Sciatic nerve (tissue), 2 donors: ENCODE measurements around the gene XYLT2. TPM values are rescaled to one million over a fixed set of nuclear protein-coding genes. Genes with fewer than 3 reads are reported as not detected.
"Not testable (repeated sequence)": the region's sequence is repeated elsewhere in the genome, so short reads cannot be mapped to it uniquely, and the experiment has no call there.

Experiments used
- ATAC-seq: fragments of 200-7000 bp; cut with Tn5 transposase; one replicate; pipeline ENCODE4 v1.9.1; 2020; ENCODE audit warnings: mild to moderate bottlenecking, moderate library complexity
- DNase-seq: peaks from one replicate; pipeline ENCODE4 v3.0.0-alpha.2; 2020; ENCODE audit warnings: low spot score
- intact Hi-C: fragments of 100-400 bp; cut with DNase I; formaldehyde crosslinking; loops from one replicate; pipeline ENCODE4 v1.14.2; 2022
- total RNA-seq: library from RNA; stranded (reverse); fragmentation: NEBNext Ultra II Directional; extraction: Animal tissue kit (Norgen Biotek cat#: 25700); gene quantifications from one replicate; pipeline ENCODE4 v1.2.1, GENCODE V29; 2021
- donor health status: DM: no; HTN: no; CAD: no.
- donor health status: DM: no; HTN: no; CAD: no.

Gene XYLT2
- total RNA-seq, result 20.0 TPM

GRCh38 chr17:50345432-50346312, at the start of gene XYLT2:
TSS of gene XYLT2 (plus strand) at chr17:50346126. CDS start at chr17:50346141, 15 bp downstream.
- peak; percentile 91 for DNase-seq
- ATAC-seq, result peak; percentile 91
- intact Hi-C loops, result no loop called here

GRCh38 chr17:50297407-50297865, 48.5 kb upstream of the XYLT2 start:
- DNase-seq (peak; percentile 87), ATAC-seq (peak; percentile 92)
- intact Hi-C loops, result loop anchor here (10.0 kb wide), 1 partner anchor 183 kb away; no protein-coding TSS in a partner anchor

GRCh38 chr17:50298018-50298417, 47.9 kb upstream of the XYLT2 start:
- intact Hi-C loops, result loop anchor here (10.0 kb wide), 1 partner anchor 183 kb away; no protein-coding TSS in a partner anchor
- DNase-seq, result no peak
- no peak for ATAC-seq

- no peak for ATAC-seq
- intact Hi-C loops, result loop anchor here (10.0 kb wide), 1 partner anchor 185 kb away; no protein-coding TSS in a partner anchor
- no peak for DNase-seq
Measured at GRCh38 chr17:50299776-50300175, 46.1 kb upstream of the XYLT2 start.

- intact Hi-C loops, DNase-seq, ATAC-seq: not testable (repeated sequence)
Measured at GRCh38 chr17:50300824-50301223, 45.1 kb upstream of the XYLT2 start.

- intact Hi-C loops, result no loop called here
- DNase-seq (no peak), ATAC-seq (no peak)
Measured at GRCh38 chr17:50301891-50302584, 43.9 kb upstream of the XYLT2 start.

- intact Hi-C loops, result no loop called here
- ATAC-seq, result no peak
- no peak for DNase-seq
Measured at GRCh38 chr17:50303051-50303450, 42.9 kb upstream of the XYLT2 start.

- ATAC-seq, result no peak
- DNase-seq, result no peak
- intact Hi-C loops, result no loop called here
Measured at GRCh38 chr17:50303596-50303995, 42.3 kb upstream of the XYLT2 start.

- ATAC-seq, result peak; percentile 76
- no peak for DNase-seq
- intact Hi-C loops, result no loop called here
Measured at GRCh38 chr17:50304781-50305404, 41.0 kb upstream of the XYLT2 start.

- intact Hi-C loops, result no loop called here
- ATAC-seq (no peak), DNase-seq (no peak)
Measured at GRCh38 chr17:50307654-50308053, 38.3 kb upstream of the XYLT2 start.

- ATAC-seq (no peak), DNase-seq (no peak)
- intact Hi-C loops, result no loop called here
Measured at GRCh38 chr17:50308666-50309065, 37.3 kb upstream of the XYLT2 start.

GRCh38 chr17:50310455-50311111, 35.3 kb upstream of the XYLT2 start:
- ATAC-seq, result no peak
- no peak for DNase-seq
- intact Hi-C loops, result no loop called here

GRCh38 chr17:50311112-50311460, 34.8 kb upstream of the XYLT2 start:
- intact Hi-C loops, result no loop called here
- no peak for DNase-seq
- ATAC-seq, result no peak

GRCh38 chr17:50311483-50311882, 34.4 kb upstream of the XYLT2 start:
- intact Hi-C loops, result no loop called here
- ATAC-seq (no peak), DNase-seq (no peak)

GRCh38 chr17:50312308-50312707, 33.6 kb upstream of the XYLT2 start:
- ATAC-seq (peak; percentile 88), DNase-seq (no peak)
- intact Hi-C loops, result no loop called here

- DNase-seq (no peak), ATAC-seq (no peak)
- intact Hi-C loops, result no loop called here
Measured at GRCh38 chr17:50314456-50315011, 31.4 kb upstream of the XYLT2 start.

- no peak for ATAC-seq
- intact Hi-C loops, result no loop called here
- DNase-seq, result no peak
Measured at GRCh38 chr17:50316016-50316587, 29.8 kb upstream of the XYLT2 start.

- ATAC-seq, DNase-seq, intact Hi-C loops: not testable (repeated sequence)
Measured at GRCh38 chr17:50316660-50317059, 29.3 kb upstream of the XYLT2 start.
